Ovary (tissue), 9 donors: Measurements from ENCODE around the gene C1orf141. TPM values are rescaled to one million over a fixed set of nuclear protein-coding genes. Genes with fewer than 3 reads are reported as not detected.

Experiments used
- DNase-seq, 5 donors: peaks; one replicate each; pipeline ENCODE4 v3.0.0-alpha.2; 2019 to 2020
- H3K27ac ChIP-seq, 2 donors: fragments of 200-600 bp; one replicate each; pipeline versions ENCODE4 v1.5.1 to v1.8.0; 2019 to 2022
- H3K27me3 ChIP-seq: fragments of 200-600 bp; one replicate; pipeline ENCODE4 v1.8.0; 2022
- H3K36me3 ChIP-seq: fragments of 200-600 bp; sonication (generic); one replicate; pipeline ENCODE4 v1.5.1; 2019
- H3K4me1 ChIP-seq: one replicate; pipeline ENCODE4 v1.8.1; 2013; ENCODE audit warnings: mild to moderate bottlenecking, moderate library complexity; ENCODE audit not compliant: insufficient read depth
- H3K4me3 ChIP-seq: fragments of 200-600 bp; sonication (generic); one replicate; pipeline ENCODE4 v1.5.1; 2017
- H3K9me3 ChIP-seq, 2 donors: fragments of 200-600 bp in 1 of 2; sonication (generic) in 1 of 2; one replicate each; pipeline versions ENCODE4 v1.5.1 to v1.8.1; 2013 to 2019; ENCODE audit warnings: mild to moderate bottlenecking in 1 of 2, moderate library complexity in 1 of 2
- EP300 ChIP-seq: sonication (generic); formaldehyde crosslinking; IDR thresholded peaks from one replicate; pipeline ENCODE4 v1.6.1; 2017; ENCODE audit warnings: antibody characterized with exemption
- POLR2A ChIP-seq: fragments of 450-650 bp; IDR thresholded peaks from one replicate; pipeline ENCODE4 v1.6.1; 2017; ENCODE audit warnings: antibody characterized with exemption, mild to moderate bottlenecking, moderate library complexity
- WGBS, 3 donors: extraction: QIAGEN DNeasy Blood & Tissue Kit in 1 of 3; methylation state at CpG; one replicate each; pipeline versions ENCODE4 v1.1.5 to v1.1.7; 2013 to 2017; 5-methylcytosine and 5-hydroxymethylcytosine counted together
- intact Hi-C, 4 donors: fragments of 100-400 bp; cut with DNase I; formaldehyde crosslinking; loops; one replicate each; pipeline versions ENCODE4 v1.11.0 to v1.15.1; 2022 to 2023
- polyA plus RNA-seq, 2 donors: library from polyadenylated mRNA; stranded (reverse); fragments of 200-250 nt in 1 of 2; fragments of 350-450 nt in 1 of 2; fragmentation: Illumina TruSeq in 1 of 2; extraction: RNeasy Lipid Tissue Mini Kit (QIAGEN cat#74804) in 1 of 2; gene quantifications; one replicate each; pipeline ENCODE4 v1.2.3, GENCODE V29; 2013 to 2014
- total RNA-seq, 7 donors: library from RNA; depleted of rRNA in 2 of 7; stranded (reverse); fragments of >200 nt in 2 of 7; fragmentation: NEBNext Ultra II Directional in 3 of 7; extraction: Animal tissue kit (Norgen Biotek cat#: 25700) in 3 of 7; gene quantifications; one replicate each; pipeline versions ENCODE4 v1.1.0 to v1.2.4, GENCODE V29; 2016 to 2023
- TF ChIP-seq, protein P1 (sequence below), 3 donors: fragments of 450-650 bp in 2 of 3; fragments of 200-600 bp in 1 of 3; IDR thresholded peaks; one replicate each; pipeline versions ENCODE4 v1.5.1 to v1.8.0; 2016 to 2022; ENCODE audit warnings: antibody characterized with exemption in 3 of 3, mild to moderate bottlenecking in 1 of 3
- donor health status: DM: no; HTN: no; CAD: no; lungs with moderate emphysema.
- donor health status: DM: no; HTN: no; CAD: no.
- donor health status: Bipolar disorder and iron deficiency.
- donor health status: DM: yes; HTN: yes; CAD: no.
- donor health status: DM: no; HTN: no; CAD: no.
- donor health status: DM: yes; HTN: yes; CAD: no.

Gene C1orf141
- total and polyA plus RNA-seq, 9 donors = 0.24 to 11.2 (median 0.75) TPM; not detected in 3

DNA sequence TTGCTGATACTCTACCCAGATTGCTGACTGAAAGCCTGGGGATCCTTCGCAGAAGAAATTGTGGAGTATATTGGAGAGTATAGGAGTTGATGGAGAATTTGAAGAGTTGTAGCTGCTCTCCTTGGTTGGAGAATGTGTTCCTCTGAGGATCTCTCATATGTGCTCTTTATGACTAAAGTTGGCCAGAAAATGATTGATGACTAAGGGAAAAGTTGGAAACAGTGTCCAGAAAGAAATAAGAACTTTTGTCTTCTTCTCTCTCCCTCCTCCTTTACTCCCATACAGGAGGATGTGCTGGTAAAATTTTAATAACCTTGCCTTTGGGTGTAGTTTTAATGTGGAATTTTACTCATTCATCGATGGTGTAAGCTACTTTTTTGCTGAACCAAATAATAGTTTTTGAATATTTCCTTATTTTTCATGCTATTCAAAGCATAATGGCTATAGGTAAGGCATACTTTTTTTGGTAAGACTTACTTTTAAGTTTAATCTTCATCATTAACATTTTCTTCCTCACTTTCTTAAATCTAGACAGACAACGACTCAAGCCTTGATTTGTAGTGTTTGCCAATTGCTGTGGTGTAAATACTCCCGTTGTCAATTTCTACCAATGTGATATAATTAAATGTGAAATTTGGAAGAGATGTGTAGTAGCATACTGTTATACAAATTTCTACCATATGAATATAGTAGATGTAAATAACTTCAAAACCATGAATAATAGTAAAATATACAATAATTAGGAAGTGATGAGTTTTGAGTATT lies 13.7 kb downstream of the C1orf141 start:
- H3K36me3 ChIP-seq = no peaks in the 10 kb centered on the region
- H3K9me3 ChIP-seq = peaks cover 0 to 3% of the 10 kb centered on the region in 2 donors
- WGBS, 3 donors = 77 to 90% (median 82%) methylated on average over 4 of the region's 4 CpGs
- no peak overlapping the region for H3K27ac ChIP-seq
- DNase-seq = no peak
- no peaks in the 10 kb centered on the region for H3K4me1 ChIP-seq
- no peaks in the 10 kb centered on the region for H3K27me3 ChIP-seq
- H3K4me3 ChIP-seq = no peak overlapping the region
- intact Hi-C loops = no loop called here
- TF ChIP-seq POLR2A (no peak), EP300 (no peak)
- TF ChIP-seq, protein P1, sequence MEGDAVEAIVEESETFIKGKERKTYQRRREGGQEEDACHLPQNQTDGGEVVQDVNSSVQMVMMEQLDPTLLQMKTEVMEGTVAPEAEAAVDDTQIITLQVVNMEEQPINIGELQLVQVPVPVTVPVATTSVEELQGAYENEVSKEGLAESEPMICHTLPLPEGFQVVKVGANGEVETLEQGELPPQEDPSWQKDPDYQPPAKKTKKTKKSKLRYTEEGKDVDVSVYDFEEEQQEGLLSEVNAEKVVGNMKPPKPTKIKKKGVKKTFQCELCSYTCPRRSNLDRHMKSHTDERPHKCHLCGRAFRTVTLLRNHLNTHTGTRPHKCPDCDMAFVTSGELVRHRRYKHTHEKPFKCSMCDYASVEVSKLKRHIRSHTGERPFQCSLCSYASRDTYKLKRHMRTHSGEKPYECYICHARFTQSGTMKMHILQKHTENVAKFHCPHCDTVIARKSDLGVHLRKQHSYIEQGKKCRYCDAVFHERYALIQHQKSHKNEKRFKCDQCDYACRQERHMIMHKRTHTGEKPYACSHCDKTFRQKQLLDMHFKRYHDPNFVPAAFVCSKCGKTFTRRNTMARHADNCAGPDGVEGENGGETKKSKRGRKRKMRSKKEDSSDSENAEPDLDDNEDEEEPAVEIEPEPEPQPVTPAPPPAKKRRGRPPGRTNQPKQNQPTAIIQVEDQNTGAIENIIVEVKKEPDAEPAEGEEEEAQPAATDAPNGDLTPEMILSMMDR (IDR thresholded peaks at IDR 0.05) = no peak

DNA sequence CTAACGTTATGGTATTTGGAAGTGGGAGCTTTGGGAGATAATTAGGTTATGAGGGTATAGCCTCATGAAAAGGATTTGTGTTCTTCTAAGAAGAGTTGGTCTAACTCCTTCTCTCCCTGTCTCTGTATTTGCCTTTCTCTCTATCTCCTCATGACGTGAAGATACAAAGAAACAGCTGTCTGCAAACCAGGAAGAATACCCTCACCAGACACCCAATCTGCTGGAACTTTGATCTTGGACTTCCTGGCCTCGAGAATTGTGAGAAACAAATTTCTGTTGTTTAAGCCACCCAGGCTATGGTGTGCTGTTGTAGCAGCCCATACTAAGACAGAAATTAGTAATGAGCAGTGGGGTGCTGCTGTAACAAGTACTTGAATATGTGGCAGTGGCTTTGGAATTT lies 16.1 kb downstream of the C1orf141 start:
- Histone ChIP-seq H3K4me1 (no peaks in the 10 kb centered on the region), H3K36me3 (no peaks in the 10 kb centered on the region), H3K9me3 (peaks cover 0 to 3% of the 10 kb centered on the region in 2 donors), H3K27ac (no peak overlapping the region), H3K4me3 (no peak overlapping the region), H3K27me3 (no peaks in the 10 kb centered on the region)
- TF ChIP-seq, protein P1 (IDR thresholded peaks at IDR 0.05) = no peak
- TF ChIP-seq EP300 (no peak), POLR2A (no peak)
- 34 to 37% (median 34%) methylated on average over 3 of the region's 3 CpGs for WGBS, 3 donors
- intact Hi-C loops = no loop called here
- DNase-seq = no peak

DNA sequence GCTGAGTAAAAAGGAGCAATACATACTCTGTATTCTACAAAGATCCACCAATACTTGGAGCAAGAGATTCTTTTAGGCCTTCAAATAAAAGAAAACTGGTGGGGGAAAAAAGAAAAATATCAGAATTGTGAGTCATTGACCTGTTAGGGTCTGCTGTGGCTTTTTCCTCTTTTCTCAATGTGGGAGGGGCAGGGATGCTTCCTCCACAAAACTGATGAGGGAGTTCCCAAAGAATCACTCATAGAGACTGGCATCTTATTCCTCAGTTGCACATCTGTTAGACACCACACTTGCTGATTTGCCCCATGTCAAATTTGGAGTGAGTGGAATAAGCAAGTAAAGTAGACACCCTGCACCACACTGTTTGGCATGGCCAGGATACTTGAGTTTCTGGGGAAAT lies 16.6 kb downstream of the C1orf141 start:
- Histone ChIP-seq H3K4me3 (no peak overlapping the region), H3K36me3 (no peaks in the 10 kb centered on the region), H3K4me1 (no peaks in the 10 kb centered on the region), H3K9me3 (peaks cover 0 to 3% of the 10 kb centered on the region in 2 donors), H3K27ac (no peak overlapping the region), H3K27me3 (no peaks in the 10 kb centered on the region)
- no peak for TF ChIP-seq POLR2A
- TF ChIP-seq, protein P1 (IDR thresholded peaks at IDR 0.05) = no peak
- TF ChIP-seq EP300 = no peak
- intact Hi-C loops = no loop called here
- DNase-seq = no peak

DNA sequence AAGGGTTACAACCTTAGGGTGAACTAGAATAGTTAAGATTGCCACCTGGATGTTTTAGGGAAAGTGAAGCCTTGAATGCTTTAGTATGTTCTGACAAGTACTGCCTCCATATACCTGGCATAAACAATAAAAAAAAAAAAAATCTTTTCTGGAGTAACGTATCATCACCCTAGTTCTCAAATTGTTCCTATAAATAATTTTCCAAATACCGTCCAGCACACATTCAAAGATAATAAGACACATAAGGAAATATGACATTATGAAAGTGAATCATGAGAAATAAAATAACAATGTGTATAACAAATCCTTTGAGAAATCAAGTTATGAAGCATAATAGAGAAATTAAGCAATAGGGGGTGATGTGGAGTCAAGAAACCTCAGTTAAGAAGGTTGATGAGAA lies 20.6 kb downstream of the C1orf141 start:
- H3K9me3 ChIP-seq = no peaks in the 10 kb centered on the region
- no peaks in the 10 kb centered on the region for H3K27me3 ChIP-seq
- no peak overlapping the region for H3K4me3 ChIP-seq
- no peaks in the 10 kb centered on the region for H3K4me1 ChIP-seq
- no peak overlapping the region for H3K27ac ChIP-seq
- no peaks in the 10 kb centered on the region for H3K36me3 ChIP-seq
- intact Hi-C loops = no loop called here
- WGBS, 3 donors = 39 to 43% (median 41%) methylated on average over 2 of the region's 2 CpGs
- TF ChIP-seq, protein P1 (IDR thresholded peaks at IDR 0.05) = no peak
- no peak for DNase-seq
